ENCODE data around the gene ANTXR2. TPM values are rescaled to one million over a fixed set of nuclear protein-coding genes. Genes with fewer than 3 reads are reported as not detected.
"Not testable (repeated sequence)": the region's sequence is repeated elsewhere in the genome, so short reads cannot be mapped to it uniquely, and the experiment has no call there.

Gene ANTXR2
- total RNA-seq, 1 experiment from 2014 or later: not detected

DNA sequence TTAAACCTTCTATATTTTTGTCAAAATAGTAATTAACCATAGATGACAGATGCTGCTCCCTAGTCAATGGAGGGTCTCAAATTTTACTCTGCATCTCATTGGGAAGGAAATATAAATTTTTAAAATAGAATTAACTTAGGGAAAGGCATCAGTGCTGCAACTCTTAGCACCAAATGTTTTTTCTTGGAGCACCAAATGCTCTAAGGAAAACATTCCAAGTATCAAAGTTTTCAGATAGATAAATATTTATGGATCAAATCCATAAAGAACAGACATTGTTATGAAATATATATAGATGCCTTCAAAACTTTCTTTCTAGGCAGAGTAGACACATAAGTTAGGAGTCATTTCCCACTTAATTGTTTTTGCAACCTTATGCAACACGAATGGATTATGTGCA is 168.7 kb downstream of the ANTXR2 start:
- H3K4me1 ChIP-seq (ENCODE audit: low read length): no peaks in the 10 kb centered on the region
- no peaks in the 10 kb centered on the region for H4K20me1 ChIP-seq (ENCODE audit: insufficient read depth, low read depth, low read length)
- no peak overlapping the region for H2AFZ ChIP-seq (ENCODE audit: low read length)
- H3K27me3 ChIP-seq (ENCODE audit: low read length): no peaks in the 10 kb centered on the region
- DNase-seq: no peak
- no peaks in the 10 kb centered on the region for H3K36me3 ChIP-seq (ENCODE audit: insufficient read depth, low read length)
- no peak overlapping the region for H3K9ac ChIP-seq (ENCODE audit: low read length)
- no peaks in the 10 kb centered on the region for H3K9me3 ChIP-seq (ENCODE audit: low read length)
- H3K9me2 ChIP-seq (replicated peaks; ENCODE audit: insufficient read depth, low read length): no peaks in the 10 kb centered on the region
- H3K27ac ChIP-seq (ENCODE audit: low read length): no peak overlapping the region
- H3K79me2 ChIP-seq (ENCODE audit: low read length): no peaks in the 10 kb centered on the region
- H3K4me2 ChIP-seq (ENCODE audit: low read depth, low read length, poor library complexity, severe bottlenecking): no peak overlapping the region
- no peak overlapping the region for H3K4me3 ChIP-seq (ENCODE audit: low read length)

DNA sequence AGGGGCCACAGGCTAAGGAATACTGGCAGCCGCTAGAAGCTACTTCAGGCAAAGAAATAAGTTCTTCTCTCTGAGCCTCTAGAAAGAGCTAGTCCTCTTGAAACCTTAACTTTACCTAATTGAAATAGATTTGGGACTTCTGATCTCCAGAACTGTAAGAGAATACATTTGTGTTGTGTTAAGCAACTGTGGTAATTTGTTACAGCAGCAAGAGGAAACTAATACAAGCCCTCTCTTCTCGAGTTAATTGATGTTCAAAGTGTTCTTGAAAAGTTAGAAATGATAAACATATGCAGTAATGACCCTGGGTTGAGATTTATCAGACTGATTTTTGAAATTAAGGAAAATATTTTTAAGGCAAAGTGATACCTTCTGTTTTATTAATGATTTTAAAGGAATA is 172.8 kb downstream of the ANTXR2 start:
- Histone ChIP-seq H2AFZ (ENCODE audit: low read length) (no peak overlapping the region), H3K79me2 (ENCODE audit: low read length) (no peaks in the 10 kb centered on the region), H3K9ac (ENCODE audit: low read length) (no peak overlapping the region), H3K27me3 (ENCODE audit: low read length) (no peaks in the 10 kb centered on the region), H3K4me1 (ENCODE audit: low read length) (no peaks in the 10 kb centered on the region), H3K27ac (ENCODE audit: low read length) (no peak overlapping the region), H3K36me3 (ENCODE audit: insufficient read depth, low read length) (no peaks in the 10 kb centered on the region), H3K4me2 (ENCODE audit: low read depth, low read length, poor library complexity, severe bottlenecking) (no peak overlapping the region), H4K20me1 (ENCODE audit: insufficient read depth, low read depth, low read length) (no peaks in the 10 kb centered on the region), H3K9me2 (replicated peaks; ENCODE audit: insufficient read depth, low read length) (no peaks in the 10 kb centered on the region), H3K4me3 (ENCODE audit: low read length) (no peak overlapping the region), H3K9me3 (ENCODE audit: low read length) (no peaks in the 10 kb centered on the region)
- DNase-seq: no peak

GRCh38 chr4:79899481-79899880 is 173.5 kb downstream of the ANTXR2 start:
- no peak overlapping the region for H3K4me3 ChIP-seq (ENCODE audit: low read length)
- no peak for DNase-seq
- H3K9me3 ChIP-seq (ENCODE audit: low read length): no peaks in the 10 kb centered on the region
- H3K27me3 ChIP-seq (ENCODE audit: low read length): no peaks in the 10 kb centered on the region
- no peaks in the 10 kb centered on the region for H3K79me2 ChIP-seq (ENCODE audit: low read length)
- no peak overlapping the region for H2AFZ ChIP-seq (ENCODE audit: low read length)
- H4K20me1 ChIP-seq (ENCODE audit: insufficient read depth, low read depth, low read length): no peaks in the 10 kb centered on the region
- no peaks in the 10 kb centered on the region for H3K9me2 ChIP-seq (replicated peaks; ENCODE audit: insufficient read depth, low read length)
- no peaks in the 10 kb centered on the region for H3K36me3 ChIP-seq (ENCODE audit: insufficient read depth, low read length)
- H3K27ac ChIP-seq (ENCODE audit: low read length): no peak overlapping the region
- H3K4me1 ChIP-seq (ENCODE audit: low read length): no peaks in the 10 kb centered on the region
- H3K9ac ChIP-seq (ENCODE audit: low read length): no peak overlapping the region
- no peak overlapping the region for H3K4me2 ChIP-seq (ENCODE audit: low read depth, low read length, poor library complexity, severe bottlenecking)

DNA sequence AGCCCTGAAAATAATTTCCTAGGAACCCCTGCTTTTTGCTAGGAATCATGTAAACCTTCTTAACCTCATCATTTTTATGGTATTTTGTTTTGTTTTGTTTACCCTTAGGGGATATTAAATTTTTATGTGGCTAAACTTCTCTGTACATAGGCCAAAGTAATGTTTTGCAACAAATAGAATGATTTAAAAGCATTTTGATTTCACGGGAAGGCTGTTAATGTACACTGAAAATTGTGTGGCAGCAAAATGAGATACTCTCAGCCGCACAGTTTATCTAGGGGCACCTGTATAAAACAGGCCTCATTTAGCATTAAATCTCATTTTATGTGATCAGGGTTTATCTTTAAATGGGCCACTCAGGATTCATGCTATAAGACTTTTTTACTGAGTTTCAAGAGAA is 175.0 kb downstream of the ANTXR2 start:
- Histone ChIP-seq H3K4me1 (ENCODE audit: low read length) (no peaks in the 10 kb centered on the region), H3K79me2 (ENCODE audit: low read length) (no peaks in the 10 kb centered on the region), H3K4me3 (ENCODE audit: low read length) (no peak overlapping the region), H3K9me2 (replicated peaks; ENCODE audit: insufficient read depth, low read length) (no peaks in the 10 kb centered on the region), H3K9me3 (ENCODE audit: low read length) (no peaks in the 10 kb centered on the region), H4K20me1 (ENCODE audit: insufficient read depth, low read depth, low read length) (no peaks in the 10 kb centered on the region), H3K27me3 (ENCODE audit: low read length) (no peaks in the 10 kb centered on the region), H2AFZ (ENCODE audit: low read length) (no peak overlapping the region), H3K9ac (ENCODE audit: low read length) (no peak overlapping the region), H3K27ac (ENCODE audit: low read length) (no peak overlapping the region), H3K36me3 (ENCODE audit: insufficient read depth, low read length) (no peaks in the 10 kb centered on the region), H3K4me2 (ENCODE audit: low read depth, low read length, poor library complexity, severe bottlenecking) (no peak overlapping the region)
- DNase-seq: no peak

DNA sequence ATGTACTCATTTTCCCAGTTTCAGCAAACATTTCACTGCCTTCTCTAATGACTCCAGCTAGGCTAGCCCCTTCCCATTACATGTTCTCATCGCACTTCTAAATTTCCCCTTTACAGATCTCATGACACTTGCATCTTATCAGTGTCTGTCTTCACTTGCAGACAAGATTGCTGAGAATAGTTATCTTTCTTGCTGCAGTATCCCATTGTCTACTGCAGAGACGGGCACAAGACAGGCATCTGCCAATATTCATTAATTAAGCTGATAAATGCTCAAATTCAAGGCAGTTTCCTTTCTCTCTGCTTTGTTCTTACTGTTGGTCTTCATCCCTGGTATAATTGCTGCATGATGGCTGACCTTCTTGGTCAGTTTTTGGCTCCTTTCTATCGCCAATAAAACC is 175.9 kb downstream of the ANTXR2 start:
- Histone ChIP-seq H3K9ac (ENCODE audit: low read length) (no peak overlapping the region), H3K9me2 (replicated peaks; ENCODE audit: insufficient read depth, low read length) (no peaks in the 10 kb centered on the region), H3K4me1 (ENCODE audit: low read length) (no peaks in the 10 kb centered on the region), H3K4me3 (ENCODE audit: low read length) (no peak overlapping the region), H4K20me1 (ENCODE audit: insufficient read depth, low read depth, low read length) (no peaks in the 10 kb centered on the region), H3K79me2 (ENCODE audit: low read length) (no peaks in the 10 kb centered on the region), H2AFZ (ENCODE audit: low read length) (no peak overlapping the region), H3K9me3 (ENCODE audit: low read length) (no peaks in the 10 kb centered on the region), H3K4me2 (ENCODE audit: low read depth, low read length, poor library complexity, severe bottlenecking) (no peak overlapping the region), H3K27ac (ENCODE audit: low read length) (no peak overlapping the region), H3K27me3 (ENCODE audit: low read length) (no peaks in the 10 kb centered on the region), H3K36me3 (ENCODE audit: insufficient read depth, low read length) (no peaks in the 10 kb centered on the region)
- no peak for DNase-seq

DNA sequence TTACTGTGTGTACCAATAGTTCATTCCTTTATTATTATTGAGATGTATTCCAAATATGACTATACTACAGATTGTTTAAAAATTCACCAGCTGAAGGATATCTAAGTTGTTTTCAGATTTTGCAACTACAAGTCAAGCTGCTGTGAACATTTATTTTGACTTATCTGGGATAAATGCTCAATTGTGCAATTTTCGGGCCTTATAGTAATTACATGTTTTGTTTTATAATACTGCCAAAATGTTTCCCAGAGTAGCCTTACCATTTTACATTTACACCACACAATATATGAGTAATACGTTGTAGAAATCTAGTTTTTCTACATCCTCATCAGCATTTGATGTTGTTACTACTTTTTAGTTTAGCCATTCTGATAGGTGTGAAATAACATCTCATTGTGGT is 179.6 kb downstream of the ANTXR2 start:
- no peak overlapping the region for H3K4me3 ChIP-seq (ENCODE audit: low read length)
- H3K9ac ChIP-seq (ENCODE audit: low read length): no peak overlapping the region
- no peaks in the 10 kb centered on the region for H3K9me2 ChIP-seq (replicated peaks; ENCODE audit: insufficient read depth, low read length)
- no peak for DNase-seq
- H4K20me1 ChIP-seq (ENCODE audit: insufficient read depth, low read depth, low read length): no peaks in the 10 kb centered on the region
- no peaks in the 10 kb centered on the region for H3K79me2 ChIP-seq (ENCODE audit: low read length)
- H3K27me3 ChIP-seq (ENCODE audit: low read length): no peaks in the 10 kb centered on the region
- no peak overlapping the region for H3K27ac ChIP-seq (ENCODE audit: low read length)
- no peak overlapping the region for H2AFZ ChIP-seq (ENCODE audit: low read length)
- no peaks in the 10 kb centered on the region for H3K36me3 ChIP-seq (ENCODE audit: insufficient read depth, low read length)
- no peak overlapping the region for H3K4me2 ChIP-seq (ENCODE audit: low read depth, low read length, poor library complexity, severe bottlenecking)
- no peaks in the 10 kb centered on the region for H3K4me1 ChIP-seq (ENCODE audit: low read length)
- H3K9me3 ChIP-seq (ENCODE audit: low read length): no peaks in the 10 kb centered on the region

- not testable (repeated sequence) for H3K9ac ChIP-seq (ENCODE audit: low read length); H3K4me3 ChIP-seq (ENCODE audit: low read length); H3K9me3 ChIP-seq (ENCODE audit: low read length); DNase-seq; H3K9me2 ChIP-seq (replicated peaks; ENCODE audit: insufficient read depth, low read length); H3K4me1 ChIP-seq (ENCODE audit: low read length); H3K36me3 ChIP-seq (ENCODE audit: insufficient read depth, low read length); H3K4me2 ChIP-seq (ENCODE audit: low read depth, low read length, poor library complexity, severe bottlenecking); H3K79me2 ChIP-seq (ENCODE audit: low read length); H3K27ac ChIP-seq (ENCODE audit: low read length); H2AFZ ChIP-seq (ENCODE audit: low read length); H4K20me1 ChIP-seq (ENCODE audit: insufficient read depth, low read depth, low read length); H3K27me3 ChIP-seq (ENCODE audit: low read length)
Observed at GRCh38 chr4:79889026-79889425, 184.0 kb downstream of the ANTXR2 start.

GRCh38 chr4:79886557-79886956 is 186.5 kb downstream of the ANTXR2 start:
- Histone ChIP-seq H3K27me3 (ENCODE audit: low read length) (no peaks in the 10 kb centered on the region), H3K36me3 (ENCODE audit: insufficient read depth, low read length) (no peaks in the 10 kb centered on the region), H3K4me1 (ENCODE audit: low read length) (no peaks in the 10 kb centered on the region), H2AFZ (ENCODE audit: low read length) (no peak overlapping the region), H3K4me2 (ENCODE audit: low read depth, low read length, poor library complexity, severe bottlenecking) (no peak overlapping the region), H3K9me3 (ENCODE audit: low read length) (no peaks in the 10 kb centered on the region), H3K79me2 (ENCODE audit: low read length) (no peaks in the 10 kb centered on the region), H3K27ac (ENCODE audit: low read length) (no peak overlapping the region), H3K4me3 (ENCODE audit: low read length) (no peak overlapping the region), H3K9me2 (replicated peaks; ENCODE audit: insufficient read depth, low read length) (no peaks in the 10 kb centered on the region), H3K9ac (ENCODE audit: low read length) (no peak overlapping the region), H4K20me1 (ENCODE audit: insufficient read depth, low read depth, low read length) (no peaks in the 10 kb centered on the region)
- no peak for DNase-seq

- no peaks in the 10 kb centered on the region for H3K27me3 ChIP-seq (ENCODE audit: low read length)
- H4K20me1 ChIP-seq (ENCODE audit: insufficient read depth, low read depth, low read length): no peaks in the 10 kb centered on the region
- H3K4me3 ChIP-seq (ENCODE audit: low read length): no peak overlapping the region
- no peaks in the 10 kb centered on the region for H3K36me3 ChIP-seq (ENCODE audit: insufficient read depth, low read length)
- H3K4me2 ChIP-seq (ENCODE audit: low read depth, low read length, poor library complexity, severe bottlenecking): no peak overlapping the region
- no peak overlapping the region for H3K9ac ChIP-seq (ENCODE audit: low read length)
- H3K9me3 ChIP-seq (ENCODE audit: low read length): no peaks in the 10 kb centered on the region
- H3K79me2 ChIP-seq (ENCODE audit: low read length): no peaks in the 10 kb centered on the region
- H3K27ac ChIP-seq (ENCODE audit: low read length): no peak overlapping the region
- no peaks in the 10 kb centered on the region for H3K9me2 ChIP-seq (replicated peaks; ENCODE audit: insufficient read depth, low read length)
- no peaks in the 10 kb centered on the region for H3K4me1 ChIP-seq (ENCODE audit: low read length)
- no peak overlapping the region for H2AFZ ChIP-seq (ENCODE audit: low read length)
- no peak for DNase-seq
Observed at GRCh38 chr4:79886021-79886420, 187.0 kb downstream of the ANTXR2 start.

Measured in Karpas-422 (cell line).